ENCODE results near the gene CHIC2. TPM values are rescaled to one million over a fixed set of nuclear protein-coding genes. Genes with fewer than 3 reads are reported as not detected.
"Not testable (repeated sequence)": the region's sequence is repeated elsewhere in the genome, so short reads cannot be mapped to it uniquely, and the experiment has no call there.

Gene CHIC2
- total RNA-seq, 1 experiment from 2014 or later: 10.8 TPM

- no peaks in the 10 kb centered on the region for H3K4me1 ChIP-seq (ENCODE audit: control insufficient read depth in 1 of 2, insufficient read depth in 2 of 2, low read length in 2 of 2)
- no peaks in the 10 kb centered on the region for H3K9me3 ChIP-seq (ENCODE audit: control insufficient read depth in 1 of 2, insufficient read depth in 1 of 2, low read depth in 1 of 2, low read length in 2 of 2)
- peaks cover 3% of the 10 kb centered on the region; the same call in 1 of the 2 replicates for H4K20me1 ChIP-seq (ENCODE audit: insufficient read depth)
- H3K9ac ChIP-seq (ENCODE audit: low read length): no peak overlapping the region
- no TSS peak for BruUV-seq (replicated peaks)
- H3K27me3 ChIP-seq (ENCODE audit: insufficient read depth, low read length): no peaks in the 10 kb centered on the region
- H3K27ac ChIP-seq (ENCODE audit: low read depth, low read length): no peak overlapping the region
- no peak overlapping the region for H3K4me3 ChIP-seq (replicated peaks in 1 of 2; ENCODE audit: low read depth in 1 of 2, low read length in 2 of 2)
- POLR2A ChIA-PET: no interaction called here
- ATAC-seq (no peak), DNase-seq (ENCODE audit: low read depth, low spot score) (no peak)
- TF ChIP-seq CBX3 (IDR thresholded peaks at IDR 0.05; ENCODE audit: low read depth) (no peak), FOSL1 (IDR thresholded peaks at IDR 0.05; ENCODE audit: low read depth) (no peak), MAX (IDR thresholded peaks at IDR 0.05) (no peak), ELF1 (IDR thresholded peaks at IDR 0.05; ENCODE audit: borderline replicate concordance, low read depth) (no peak), REST (IDR thresholded peaks at IDR 0.05; ENCODE audit: low read depth) (no peak)
- intact Hi-C loops (cut with micrococcal nuclease): no loop called here
- no peak overlapping the region for H3K4me2 ChIP-seq (ENCODE audit: low read length)
- H3K9me2 ChIP-seq (ENCODE audit: insufficient read depth): no peaks in the 10 kb centered on the region
- RAD21 ChIA-PET (ENCODE audit: low non-redundant PET in 1 of 2, low total read pairs in 2 of 2, uncharacterized antibody in 2 of 2, unreplicated experiment in 2 of 2): no interaction called here
- H3K79me2 ChIP-seq (ENCODE audit: insufficient read depth, low read length): no peaks in the 10 kb centered on the region
- no peaks in the 10 kb centered on the region for H3K36me3 ChIP-seq (ENCODE audit: control insufficient read depth in 1 of 2, insufficient read depth in 2 of 2, low read length in 2 of 2)
- CTCF ChIA-PET: no interaction called here
- no peak overlapping the region for H2AFZ ChIP-seq (ENCODE audit: low read depth, low read length, poor library complexity, severe bottlenecking)
Measured at GRCh38 chr4:54025582-54025981, 38.8 kb downstream of the CHIC2 start.

- H3K4me2 ChIP-seq (ENCODE audit: low read length); ATAC-seq; H2AFZ ChIP-seq (ENCODE audit: low read depth, low read length, poor library complexity, severe bottlenecking); H3K4me3 ChIP-seq (replicated peaks in 1 of 2; ENCODE audit: low read depth in 1 of 2, low read length in 2 of 2); H3K9me2 ChIP-seq (ENCODE audit: insufficient read depth); BruUV-seq (replicated peaks); H3K27me3 ChIP-seq (ENCODE audit: insufficient read depth, low read length); H3K9me3 ChIP-seq (ENCODE audit: control insufficient read depth in 1 of 2, insufficient read depth in 1 of 2, low read depth in 1 of 2, low read length in 2 of 2); H4K20me1 ChIP-seq (ENCODE audit: insufficient read depth); CTCF ChIA-PET; intact Hi-C loops (cut with micrococcal nuclease); H3K79me2 ChIP-seq (ENCODE audit: insufficient read depth, low read length); RAD21 ChIA-PET (ENCODE audit: low non-redundant PET in 1 of 2, low total read pairs in 2 of 2, uncharacterized antibody in 2 of 2, unreplicated experiment in 2 of 2); H3K4me1 ChIP-seq (ENCODE audit: control insufficient read depth in 1 of 2, insufficient read depth in 2 of 2, low read length in 2 of 2); POLR2A ChIA-PET; H3K36me3 ChIP-seq (ENCODE audit: control insufficient read depth in 1 of 2, insufficient read depth in 2 of 2, low read length in 2 of 2); H3K27ac ChIP-seq (ENCODE audit: low read depth, low read length); DNase-seq (ENCODE audit: low read depth, low spot score); H3K9ac ChIP-seq (ENCODE audit: low read length): not testable (repeated sequence)
Measured at GRCh38 chr4:54023019-54023418, 41.4 kb downstream of the CHIC2 start.
